ENCODE results near the gene AADAC. TPM values are rescaled to one million over a fixed set of nuclear protein-coding genes. Genes with fewer than 3 reads are reported as not detected.
"Not testable (repeated sequence)": the region's sequence is repeated elsewhere in the genome, so short reads cannot be mapped to it uniquely, and the experiment has no call there.

AADAC gene
- total RNA-seq, 1 donor from 2014 or later = not detected

DNA sequence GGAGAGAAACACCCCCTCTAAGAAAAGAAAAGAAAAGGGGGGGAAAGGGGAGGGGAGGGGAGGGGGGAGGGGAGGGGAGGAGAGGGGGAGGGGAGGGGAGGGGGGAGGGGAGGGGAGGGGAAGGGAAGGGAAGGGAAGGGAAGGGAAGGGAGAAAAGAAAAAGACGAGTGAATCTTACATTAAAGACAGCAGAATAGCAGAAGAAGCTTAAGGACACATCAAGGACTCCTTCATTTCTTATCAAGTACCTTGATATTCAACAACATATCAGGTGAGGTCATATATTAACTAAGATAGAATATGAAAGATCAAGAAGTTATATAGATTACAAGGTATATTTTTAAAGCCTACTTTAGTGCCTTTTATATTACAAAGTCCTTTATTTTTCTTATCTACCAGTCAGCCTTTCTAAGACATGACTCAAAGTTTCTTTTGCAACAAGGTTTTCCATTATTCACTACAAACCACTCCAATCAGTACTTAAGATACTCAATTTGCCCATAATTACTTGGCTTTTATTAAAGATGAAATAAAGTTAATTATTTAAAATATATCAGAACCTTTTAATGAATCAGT is 17.7 kb upstream of the AADAC start:
- DNase-seq (ENCODE audit: low read depth, low spot score) = no peak

DNA sequence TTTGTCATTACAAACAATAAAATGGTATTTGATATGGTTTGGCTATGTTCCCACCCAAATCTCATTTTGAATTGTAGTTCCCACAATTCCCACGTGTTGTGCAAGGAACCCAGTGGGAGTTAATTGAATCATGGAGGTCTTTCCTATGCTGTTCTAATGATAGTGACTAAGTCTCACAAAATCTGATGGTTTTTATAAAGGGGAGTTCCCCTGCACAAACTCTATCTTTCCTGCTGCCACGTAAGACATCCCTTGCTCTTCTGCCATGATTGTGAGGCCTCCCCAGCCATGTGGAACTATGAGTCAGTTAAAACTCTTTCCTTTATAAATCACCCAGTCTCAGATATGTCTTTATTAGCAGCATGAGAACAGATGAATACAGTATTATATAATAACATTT is 15.4 kb upstream of the AADAC start:
- no peak for DNase-seq (ENCODE audit: low read depth, low spot score)

DNA sequence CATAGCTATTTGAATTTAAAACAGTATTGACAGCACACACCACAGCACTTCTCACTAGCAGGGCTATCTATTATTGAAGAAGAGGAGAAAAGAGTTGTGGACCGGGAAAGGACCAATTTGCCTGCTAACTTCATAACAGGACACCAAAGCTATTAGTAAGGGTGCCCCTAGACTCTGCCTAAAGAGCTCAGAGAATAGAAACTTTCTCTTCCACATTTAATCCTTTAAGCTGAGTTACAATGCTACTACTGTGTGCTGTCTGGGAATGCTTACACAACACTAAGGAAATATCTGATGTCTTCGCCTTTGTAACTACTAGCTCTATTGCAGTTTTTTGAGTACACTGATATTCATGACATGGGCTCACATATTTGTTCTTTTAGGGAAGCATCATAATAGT is 13.5 kb upstream of the AADAC start:
- no peak for DNase-seq (ENCODE audit: low read depth, low spot score)

DNA sequence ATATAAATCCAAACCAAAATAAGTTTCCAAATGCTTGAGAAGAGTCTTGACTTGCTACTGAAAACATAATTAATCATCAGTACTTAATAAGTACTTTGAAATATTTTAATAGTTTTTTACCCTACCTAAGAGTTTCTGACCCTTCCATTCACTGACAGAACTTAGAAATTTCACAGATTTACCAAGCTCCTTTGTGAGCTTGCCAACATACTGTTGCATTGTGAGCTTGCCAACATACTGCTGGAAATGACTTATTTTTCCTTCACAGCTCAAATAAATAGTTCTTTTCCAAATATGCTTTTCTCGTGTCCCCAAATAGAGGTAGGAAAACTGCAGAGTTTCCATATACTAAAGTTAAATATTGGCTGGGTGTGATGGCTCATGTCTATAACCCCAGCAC is 9.6 kb upstream of the AADAC start:
- no peak for DNase-seq (ENCODE audit: low read depth, low spot score)

DNA sequence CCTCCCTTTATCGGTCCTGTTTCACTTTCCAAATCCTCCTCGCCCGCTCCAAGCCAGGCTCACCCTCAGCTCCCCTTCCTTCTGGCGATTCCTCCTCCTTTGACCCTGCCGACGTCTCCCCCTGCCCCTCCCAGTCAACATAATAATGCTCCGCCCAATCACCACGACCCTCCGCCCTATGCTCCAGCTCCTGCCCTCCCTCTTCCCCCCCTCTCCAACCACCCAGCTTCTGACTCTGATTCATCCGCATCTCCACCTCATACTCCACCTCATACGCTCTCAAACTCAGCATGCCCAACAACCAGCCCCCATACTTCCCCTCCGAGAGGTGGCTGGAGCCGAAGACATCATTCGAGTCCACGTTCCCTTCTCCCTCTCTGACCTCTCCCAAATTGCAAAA is 7.1 kb upstream of the AADAC start:
- DNase-seq (ENCODE audit: low read depth, low spot score) = no peak

DNA sequence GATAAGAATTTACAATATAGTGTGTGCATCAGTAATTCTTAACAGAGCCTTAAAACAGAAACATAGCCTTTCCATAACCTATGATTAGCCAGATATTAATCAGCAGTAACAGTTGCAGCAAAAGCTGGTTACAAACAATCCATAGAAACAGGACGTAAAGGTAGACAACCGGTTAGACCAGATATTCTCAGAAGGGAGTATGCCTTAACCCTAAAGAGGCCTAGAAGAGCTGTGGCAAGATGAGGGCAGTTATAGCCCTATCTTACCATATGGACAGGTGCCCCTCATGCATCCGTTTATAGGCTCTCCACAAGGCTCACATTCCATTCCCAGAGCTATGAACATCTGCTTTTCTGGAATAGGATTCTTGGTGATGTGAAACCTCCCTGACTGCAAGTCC is 5.0 kb upstream of the AADAC start:
- DNase-seq (ENCODE audit: low read depth, low spot score) = not testable (repeated sequence)

DNA sequence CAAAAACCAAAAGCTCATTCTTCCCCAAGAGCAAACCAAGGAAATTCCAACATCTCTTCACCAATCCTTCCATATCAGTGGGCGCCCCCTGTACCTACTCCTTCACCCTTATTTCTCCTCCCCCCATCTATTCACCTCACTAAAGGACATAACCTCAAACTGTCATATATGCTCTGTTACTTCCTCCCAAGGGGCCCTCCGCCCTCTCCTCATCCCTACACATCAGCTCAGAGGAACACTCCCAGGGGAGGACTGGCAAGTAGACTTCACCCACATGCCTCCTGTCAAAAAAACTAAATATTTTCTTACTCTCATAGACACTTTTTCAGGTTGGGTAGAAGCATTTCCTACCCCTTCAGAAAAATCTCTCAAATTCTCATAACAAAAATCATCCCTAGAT is 2.4 kb upstream of the AADAC start:
- no peak for DNase-seq (ENCODE audit: low read depth, low spot score)

DNA sequence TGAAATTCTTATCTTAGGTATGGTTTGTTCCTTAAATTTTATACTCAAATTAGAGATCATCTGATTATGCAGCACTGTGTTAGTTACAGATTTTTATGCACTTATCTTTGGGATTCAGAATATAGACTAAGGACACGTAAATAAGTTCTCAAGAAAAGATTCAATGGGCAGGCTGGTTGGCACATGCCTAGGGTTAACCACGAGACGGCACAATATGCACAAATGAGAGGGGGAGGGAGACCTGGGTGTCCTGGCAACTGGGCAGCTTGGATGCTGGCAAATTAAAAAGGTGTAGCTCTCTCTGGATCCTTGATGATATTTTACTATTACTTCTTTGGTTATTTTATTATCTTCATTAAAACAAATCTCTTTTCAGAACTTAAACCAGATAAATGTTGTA is 672 bp downstream of the AADAC start:
- no peak for DNase-seq (ENCODE audit: low read depth, low spot score)

DNA sequence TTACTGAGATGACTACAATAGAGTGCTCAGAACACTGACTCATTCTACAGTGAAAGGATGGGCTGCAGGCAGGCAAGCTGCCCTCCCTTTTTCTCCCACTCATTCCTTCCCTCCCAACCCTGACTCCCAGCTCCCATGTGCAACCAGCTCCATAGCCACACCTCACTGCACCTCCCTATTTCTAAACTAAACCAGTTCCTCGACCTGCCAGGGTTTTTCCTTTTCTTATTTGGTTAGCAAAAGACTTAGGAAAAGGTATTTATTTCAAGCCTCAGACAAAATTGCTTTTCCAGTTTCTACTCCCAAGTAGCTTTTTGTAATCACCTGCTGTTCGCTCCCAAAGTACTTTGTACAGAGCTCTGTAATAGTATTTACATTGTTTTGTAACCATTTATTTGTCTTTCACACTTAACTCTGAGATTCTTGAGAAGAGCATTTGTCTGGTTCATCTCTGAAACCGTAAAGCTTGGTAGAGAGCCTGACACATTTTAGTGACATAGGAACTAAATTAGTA is 2.2 kb downstream of the AADAC start:
- DNase-seq (ENCODE audit: low read depth, low spot score) = no peak

DNA sequence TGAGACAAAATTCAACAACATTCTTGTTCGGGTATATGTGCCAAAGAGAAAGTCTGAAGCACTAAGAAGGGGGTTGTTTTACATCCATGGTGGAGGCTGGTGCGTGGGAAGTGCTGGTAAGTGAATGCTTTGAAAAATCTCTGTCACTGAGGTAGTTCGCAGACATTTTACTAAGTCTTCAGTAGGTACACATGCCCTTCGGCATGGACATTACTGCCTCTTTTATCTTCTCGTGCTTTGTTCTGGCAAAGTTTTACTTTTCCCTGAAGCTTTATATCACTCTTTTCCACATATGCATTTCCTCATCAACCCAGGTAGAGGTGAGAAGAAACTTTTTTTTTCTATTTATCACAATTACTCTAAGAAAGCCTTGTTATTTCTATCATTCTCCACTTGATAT is 3.6 kb downstream of the AADAC start:
- DNase-seq (ENCODE audit: low read depth, low spot score) = no peak

DNA sequence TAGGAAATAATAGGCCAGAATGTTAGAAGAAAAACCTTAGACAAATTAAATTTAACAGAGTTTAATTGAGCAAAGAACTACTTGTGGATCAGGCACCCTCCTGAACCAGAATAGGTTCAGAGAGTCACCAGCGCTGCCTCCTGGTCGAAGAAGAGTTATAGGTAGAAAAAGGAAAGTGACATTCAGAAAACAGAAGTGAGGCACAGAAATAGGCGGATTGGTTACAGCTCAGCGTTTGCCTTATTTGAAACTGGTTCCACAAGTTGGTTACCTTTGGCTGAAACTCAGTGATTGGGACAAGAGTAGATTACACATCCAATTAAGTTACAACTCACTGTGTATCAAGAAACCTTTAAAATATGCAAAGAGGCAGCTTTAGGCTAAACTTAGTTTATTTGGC is 4.4 kb downstream of the AADAC start:
- no peak for DNase-seq (ENCODE audit: low read depth, low spot score)

DNA sequence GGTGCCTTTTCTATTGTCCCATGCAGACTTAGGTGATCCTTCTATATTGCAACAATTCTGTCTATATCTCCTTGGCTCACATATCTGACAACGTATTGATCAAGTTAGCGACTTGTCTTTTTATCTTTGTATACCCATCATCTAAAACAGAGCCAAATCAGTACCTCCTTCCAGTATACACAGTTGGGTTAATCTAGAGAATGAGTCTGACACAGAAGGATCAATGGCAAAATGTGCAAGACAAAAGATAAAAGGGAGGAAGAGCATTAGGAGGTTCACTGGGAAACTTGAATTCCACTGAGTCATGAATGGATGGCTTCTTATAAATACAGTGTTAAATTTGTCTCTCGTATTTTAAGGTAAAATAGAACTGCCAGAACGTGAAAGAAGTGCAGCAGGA is 6.0 kb downstream of the AADAC start:
- no peak for DNase-seq (ENCODE audit: low read depth, low spot score)

DNA sequence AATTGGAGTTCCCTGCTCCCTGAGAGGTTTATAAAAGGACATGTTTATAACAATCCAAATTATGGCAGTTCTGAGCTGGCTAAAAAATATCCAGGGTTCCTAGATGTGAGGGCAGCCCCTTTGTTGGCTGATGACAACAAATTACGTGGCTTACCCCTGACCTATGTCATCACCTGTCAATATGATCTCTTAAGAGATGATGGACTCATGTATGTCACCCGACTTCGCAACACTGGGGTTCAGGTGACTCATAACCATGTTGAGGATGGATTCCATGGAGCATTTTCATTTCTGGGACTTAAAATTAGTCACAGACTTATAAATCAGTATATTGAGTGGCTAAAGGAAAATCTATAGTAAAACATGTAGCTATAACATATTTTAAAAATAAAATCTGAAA is 13.9 kb downstream of the AADAC start:
- no peak for DNase-seq (ENCODE audit: low read depth, low spot score)

DNA sequence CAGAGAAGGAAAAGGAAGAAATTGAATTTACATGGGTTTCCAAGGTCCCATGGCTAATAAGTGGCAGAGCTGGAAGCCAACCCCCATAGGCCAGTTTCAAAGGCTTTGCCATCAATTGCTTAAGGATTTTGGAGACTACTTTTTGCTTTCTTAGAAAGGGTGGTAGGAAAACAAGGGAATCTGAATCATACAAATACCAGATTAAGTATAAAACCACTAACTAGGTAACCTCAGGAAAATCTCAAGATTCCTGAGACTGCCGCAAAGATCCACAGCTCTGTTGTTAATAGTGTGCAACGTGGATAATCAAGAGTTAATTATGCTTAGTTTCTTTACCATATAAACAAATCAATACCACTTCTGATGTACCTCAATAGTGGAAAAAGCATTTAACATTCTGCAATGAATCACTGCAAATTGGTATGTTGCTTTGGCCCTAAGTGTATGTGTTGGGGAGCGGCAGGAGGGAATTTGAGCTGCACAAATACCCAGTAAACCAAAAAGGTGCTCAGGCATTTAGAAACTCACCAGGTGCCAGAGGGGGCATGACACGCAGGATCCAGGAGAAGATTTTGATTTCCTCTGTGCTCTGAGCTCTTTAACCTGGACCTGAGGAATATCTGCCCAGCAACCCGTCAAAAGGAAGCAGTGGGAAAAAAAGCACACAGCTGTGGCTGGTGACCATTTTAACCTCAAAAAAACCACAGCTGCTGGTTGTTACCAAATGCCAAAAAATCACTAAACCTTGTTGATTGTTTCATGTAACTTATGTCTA is 22.0 kb downstream of the AADAC start:
- no peak for DNase-seq (ENCODE audit: low read depth, low spot score)

DNA sequence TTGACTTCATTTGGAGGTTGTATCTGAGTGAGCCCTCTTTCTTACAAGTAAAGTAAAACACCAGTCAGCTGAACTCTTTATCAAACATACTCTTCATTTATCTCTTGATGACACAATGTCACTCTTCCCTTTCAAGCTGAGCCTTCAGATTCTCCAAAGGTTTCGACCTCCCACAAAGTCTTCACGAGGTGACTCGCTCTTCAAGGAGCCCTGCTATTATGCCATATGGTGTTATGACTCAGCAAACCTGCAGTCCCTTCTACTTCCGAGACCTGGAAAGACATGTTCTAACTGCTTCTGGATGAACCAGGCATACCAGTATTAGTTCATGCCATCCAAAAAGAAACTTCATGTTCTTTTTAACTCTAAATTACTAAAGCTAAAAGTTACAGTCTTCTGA is 23.1 kb downstream of the AADAC start:
- no peak for DNase-seq (ENCODE audit: low read depth, low spot score)

DNA sequence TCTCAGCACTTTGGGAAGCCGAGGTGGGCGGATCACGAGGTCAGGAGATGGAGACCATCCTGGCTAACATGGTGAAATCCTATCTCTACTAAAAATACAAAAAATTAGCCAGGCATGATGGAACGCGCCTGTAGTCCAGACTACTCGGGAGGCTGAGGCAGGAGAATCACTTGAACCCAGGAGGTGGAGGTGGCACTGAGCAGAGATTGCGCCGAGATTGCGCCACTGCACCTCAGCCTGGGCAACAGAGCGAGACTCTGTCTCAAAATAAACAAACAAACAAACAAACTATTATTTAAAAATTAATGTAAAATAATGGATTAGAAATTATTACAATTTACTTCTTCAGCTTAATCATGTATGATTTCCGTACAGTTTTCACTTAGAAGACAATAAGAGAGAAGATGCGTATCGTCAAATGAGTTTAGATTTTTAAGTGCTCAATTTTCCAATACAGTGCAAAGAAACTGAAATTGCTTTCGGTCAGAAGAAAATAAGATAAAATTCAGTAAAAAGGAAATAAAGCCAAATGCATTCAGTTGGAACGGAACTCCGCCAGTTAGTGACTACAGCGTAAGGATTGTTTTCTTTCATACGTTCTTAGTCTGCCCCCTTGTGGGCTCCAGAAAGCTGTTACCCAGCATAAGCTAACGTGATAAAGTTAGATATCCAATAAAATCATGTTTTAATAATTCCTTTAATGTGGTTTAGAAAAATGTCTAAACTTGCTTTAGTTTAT is 24.8 kb downstream of the AADAC start:
- DNase-seq (ENCODE audit: low read depth, low spot score) = peak; percentile 54

DNA sequence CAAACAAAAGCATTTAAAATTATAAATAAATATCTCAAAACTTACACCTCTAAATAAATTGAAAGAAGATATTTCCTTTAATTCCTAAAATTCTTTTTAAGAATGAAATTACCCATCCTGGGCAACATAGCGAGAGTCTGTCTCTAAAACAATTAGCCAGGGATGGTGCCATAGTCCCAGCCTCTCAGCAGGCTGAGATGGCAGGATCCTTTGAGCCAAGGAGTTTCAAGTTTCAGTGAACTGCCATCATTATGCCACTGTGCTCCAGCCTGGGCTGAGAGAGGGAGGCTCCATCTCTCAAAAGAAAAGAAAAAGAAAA is 25.4 kb downstream of the AADAC start:
- DNase-seq (ENCODE audit: low read depth, low spot score) = no peak

DNA sequence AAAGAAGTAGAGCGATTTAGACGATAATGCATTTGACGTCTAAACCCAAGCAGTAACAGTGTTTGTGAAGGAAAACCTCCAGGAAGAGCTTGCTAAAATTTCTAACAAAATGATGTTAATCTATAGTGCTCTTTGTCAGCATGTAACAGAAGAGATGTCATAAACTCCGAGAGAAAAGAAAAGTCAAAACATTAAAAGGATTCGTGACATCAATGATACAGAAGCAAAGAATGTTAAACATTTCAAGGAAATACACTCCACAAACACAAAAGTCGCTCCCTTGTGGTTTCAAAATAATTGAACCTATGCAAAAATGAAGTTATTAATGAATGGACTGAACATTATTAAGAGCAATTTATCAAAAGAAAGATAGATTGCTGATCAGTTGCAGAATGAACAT is 27.9 kb downstream of the AADAC start:
- no peak for DNase-seq (ENCODE audit: low read depth, low spot score)

DNA sequence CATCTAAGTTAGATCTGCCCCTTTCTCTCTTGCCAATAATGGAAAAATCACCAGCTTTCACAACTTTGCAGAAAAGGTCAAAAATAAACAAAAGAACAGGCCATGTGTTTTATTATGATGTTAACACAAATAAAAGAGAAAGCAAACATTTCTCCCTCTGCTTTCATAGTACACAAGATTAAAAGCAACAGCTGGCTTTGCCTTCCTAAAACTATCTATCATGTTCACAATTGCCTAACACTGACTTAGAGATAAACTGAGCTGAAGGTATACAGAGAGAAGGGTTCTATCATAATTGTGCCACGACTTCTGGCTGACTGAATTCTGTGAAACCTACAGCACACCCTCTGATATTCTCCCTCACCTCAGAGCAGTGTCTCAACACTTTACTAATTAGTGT is 29.4 kb downstream of the AADAC start:
- no peak for DNase-seq (ENCODE audit: low read depth, low spot score)

DNA sequence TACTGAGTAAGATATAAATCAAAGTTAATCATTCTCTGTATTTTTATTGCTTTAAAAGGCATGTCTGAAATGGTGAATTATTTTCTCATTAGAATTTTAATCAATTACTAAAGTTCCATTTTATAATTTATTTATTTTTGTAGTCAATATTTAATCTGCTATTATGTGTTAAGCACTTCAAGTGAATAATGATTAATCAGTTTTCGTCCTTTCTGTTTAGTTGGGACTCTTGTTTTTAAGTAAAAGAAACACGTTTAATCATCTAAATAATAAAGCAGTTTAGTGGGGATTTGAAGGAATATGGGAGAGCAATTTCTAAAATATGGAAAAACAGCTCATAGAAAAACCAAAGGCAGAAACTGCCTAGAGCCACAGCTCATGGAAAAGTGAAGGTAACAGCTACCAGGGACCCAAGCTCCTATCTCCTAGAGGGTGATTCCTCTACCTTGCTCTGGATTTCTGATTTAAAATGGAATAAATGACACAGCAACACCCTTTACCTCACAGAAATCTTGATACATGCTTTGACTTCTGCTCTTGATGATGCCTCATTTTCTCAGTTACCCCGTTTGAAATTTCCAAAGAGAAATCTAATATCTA is 31.5 kb downstream of the AADAC start:
- no peak for DNase-seq (ENCODE audit: low read depth, low spot score)

DNA sequence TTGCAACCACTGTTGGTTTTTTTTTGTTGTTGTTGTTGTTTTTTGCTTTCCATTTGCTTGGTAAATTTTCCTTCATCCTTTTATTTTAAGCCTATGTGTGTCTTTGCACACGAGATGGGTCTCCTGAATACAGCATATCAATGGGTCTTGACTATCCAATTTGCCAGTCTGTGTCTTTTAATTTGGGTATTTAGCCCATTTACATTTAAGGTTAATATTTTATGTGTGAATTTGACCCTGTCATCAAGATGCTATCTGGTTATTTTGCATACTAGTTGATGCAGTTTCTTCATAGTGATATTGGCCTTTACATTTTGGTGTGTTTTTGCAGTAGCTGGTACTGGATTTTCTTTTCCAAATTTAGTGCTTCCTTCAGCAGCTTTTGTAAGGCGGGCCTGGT is 36.1 kb downstream of the AADAC start:
- not testable (repeated sequence) for DNase-seq (ENCODE audit: low read depth, low spot score)

DNA sequence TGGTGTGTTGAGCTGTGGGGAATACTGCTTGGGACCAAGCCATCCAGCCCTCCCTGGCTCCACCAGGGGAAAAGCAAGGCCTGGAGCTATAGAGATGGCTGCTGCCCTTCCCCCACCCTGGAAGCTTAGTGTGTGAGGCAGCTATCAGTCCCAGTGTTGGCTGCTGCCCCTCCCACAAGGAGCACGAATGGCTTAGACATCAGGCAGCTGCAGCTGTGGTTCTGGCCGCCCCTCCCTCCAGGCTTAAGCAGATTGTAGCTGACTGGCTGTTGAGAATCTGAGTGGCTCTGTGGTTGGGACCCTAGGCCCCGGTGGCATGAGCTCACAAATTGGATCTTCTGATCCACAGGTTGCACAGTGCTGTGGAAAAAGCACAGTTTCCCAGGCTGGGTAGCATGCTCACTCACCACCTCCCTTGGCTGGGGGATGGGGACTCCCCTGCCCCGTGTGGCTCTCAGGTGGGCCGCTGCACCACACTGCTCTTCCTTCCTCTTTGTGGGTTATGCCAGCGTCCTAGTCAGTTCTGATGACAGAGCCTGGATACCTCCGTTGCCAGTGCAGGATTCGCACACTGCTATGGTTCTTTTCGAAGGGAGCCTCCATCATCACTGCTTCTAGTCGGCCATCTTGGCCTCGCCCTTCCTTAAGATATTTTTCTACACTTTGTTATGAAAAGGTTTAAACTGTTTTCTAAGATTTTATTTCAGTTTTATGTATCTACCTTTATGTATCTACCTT is 38.3 kb downstream of the AADAC start:
- no peak for DNase-seq (ENCODE audit: low read depth, low spot score)

All from pulmonary artery endothelial cell (primary cell).